SK-N-SH (cell line): Measurements from ENCODE around the gene NPIPB6. TPM values are rescaled to one million over a fixed set of nuclear protein-coding genes. Genes with fewer than 3 reads are reported as not detected.

Experiments used
- CTCF ChIA-PET: fragments of 300-600, 350-600 bp; formaldehyde crosslinking; extraction: SDS; loops from one replicate; lab custom pipeline; 2021; lab: Yijun Ruan, JAX
- POLR2A ChIA-PET: fragments of 350-600 bp; sonication (Branson Sonifier 250); formaldehyde crosslinking; extraction: SDS; loops from one replicate; lab custom pipeline; 2020; ENCODE audit warnings: antibody characterized with exemption, inconsistent platforms; lab: Yijun Ruan, JAX
- DNase-seq: peaks from one replicate; pipeline ENCODE4 v3.0.0; 2012
- H2AFZ ChIP-seq: fragments of 200-600 bp; sonication (generic); 2 replicates; pipeline ENCODE4 v1.8.1; 2016; ENCODE audit warnings: antibody characterized with exemption, mild to moderate bottlenecking, low read depth
- H3F3A ChIP-seq: fragments of 200-600 bp; sonication (generic); replicated peaks from 2 replicates; pipeline ENCODE3; 2016; ENCODE audit warnings: antibody characterized with exemption, mild to moderate bottlenecking; ENCODE audit not compliant: insufficient read depth
- H3K27ac ChIP-seq, 2 experiments: fragments of 200-500 bp in 1 of 2; fragments of 200-600 bp in 1 of 2; sonication (Bioruptor generic) in 1 of 2; sonication (generic), shearing (Covaris generic) in 1 of 2; 2 replicates each; pipeline versions ENCODE4 v1.5.1 to v1.6.1; 2014 to 2016; ENCODE audit warnings: low read depth in 2 of 2, inconsistent platforms in 1 of 2, low read length in 1 of 2, mild to moderate bottlenecking in 1 of 2, mixed read lengths in 1 of 2
- H3K27me3 ChIP-seq: fragments of 200-600 bp; sonication (generic), shearing (Covaris generic); 2 replicates; pipeline ENCODE4 v1.6.1; 2016; ENCODE audit warnings: mixed run types; ENCODE audit not compliant: insufficient read depth
- H3K36me3 ChIP-seq, 2 experiments: fragments of 200-500 bp in 1 of 2; fragments of 200-600 bp in 1 of 2; sonication (Bioruptor generic) in 1 of 2; sonication (generic) in 1 of 2; replicated peaks in 1 of 2; 2 replicates each; pipeline versions ENCODE3 to v1.5.1; 2014 to 2016; ENCODE audit warnings: low read length in 1 of 2, mild to moderate bottlenecking in 1 of 2; ENCODE audit not compliant: insufficient read depth in 2 of 2, control insufficient read depth in 1 of 2
- H3K4me1 ChIP-seq, 2 experiments: fragments of 200-500 bp in 1 of 2; fragments of 200-600 bp in 1 of 2; sonication (Bioruptor generic) in 1 of 2; sonication (generic), shearing (Covaris generic) in 1 of 2; 2 replicates each; pipeline versions ENCODE4 v1.5.1 to v1.6.1; 2014 to 2016; ENCODE audit warnings: low read depth in 1 of 2, low read length in 1 of 2, mixed run types in 1 of 2; ENCODE audit not compliant: insufficient read depth in 2 of 2, control insufficient read depth in 1 of 2
- H3K4me2 ChIP-seq: fragments of 200-600 bp; sonication (generic), shearing (Covaris generic); 2 replicates; pipeline ENCODE4 v1.6.1; 2017; ENCODE audit warnings: mixed run types
- H3K4me3 ChIP-seq, 2 experiments: fragments of 200-500 bp in 1 of 2; fragments of 200-600 bp in 1 of 2; sonication (Bioruptor generic) in 1 of 2; sonication (generic), shearing (Covaris generic) in 1 of 2; 2 replicates each; pipeline versions ENCODE4 v1.5.1 to v1.8.1; 2014 to 2016; ENCODE audit warnings: low read depth in 2 of 2, inconsistent platforms in 1 of 2, low read length in 1 of 2, mild to moderate bottlenecking in 1 of 2, mixed read lengths in 1 of 2, moderate library complexity in 1 of 2
- H3K79me2 ChIP-seq: fragments of 200-600 bp; sonication (generic); 2 replicates; pipeline ENCODE4 v1.8.1; 2017; ENCODE audit warnings: mild to moderate bottlenecking; ENCODE audit not compliant: insufficient read depth
- H3K9ac ChIP-seq: fragments of 200-600 bp; sonication (generic); 2 replicates; pipeline ENCODE4 v1.6.1; 2017; ENCODE audit warnings: mixed run types
- H3K9me2 ChIP-seq: fragments of 200-600 bp; sonication (generic); 2 replicates; pipeline ENCODE4 v1.6.1; 2017; ENCODE audit warnings: mixed run types
- H3K9me3 ChIP-seq: fragments of 200-600 bp; sonication (generic); 2 replicates; pipeline ENCODE4 v1.6.1; 2017; ENCODE audit warnings: mixed run types, mild to moderate bottlenecking, moderate library complexity
- H4K20me1 ChIP-seq: fragments of 200-600 bp; sonication (generic); 2 replicates; pipeline ENCODE4 v1.6.1; 2017; ENCODE audit warnings: mild to moderate bottlenecking, mixed run types; ENCODE audit not compliant: insufficient read depth
- ELF1 ChIP-seq: IDR thresholded peaks from 2 replicates; pipeline ENCODE4 v1.4.0; 2012
- EP300 ChIP-seq, 2 experiments: IDR thresholded peaks; 2 replicates each; pipeline versions ENCODE4 v1.4.0 to v1.6.1; 2012; ENCODE audit warnings: borderline replicate concordance in 1 of 2, low read depth in 1 of 2, low read length in 1 of 2
- FOXJ3 ChIP-seq: sonication (generic); formaldehyde crosslinking; IDR thresholded peaks from 2 replicates; pipeline ENCODE4 v1.5.1; 2020; ENCODE audit warnings: mild to moderate bottlenecking, missing genetic modification reagents
- FOXM1 ChIP-seq: IDR thresholded peaks from 2 replicates; pipeline ENCODE4 v1.4.0; 2012; ENCODE audit warnings: low read depth, mild to moderate bottlenecking
- GABPA ChIP-seq: IDR thresholded peaks from 2 replicates; pipeline ENCODE4 v1.4.0; 2012; ENCODE audit warnings: low read depth, mild to moderate bottlenecking
- IRF3 ChIP-seq: fragments of 150-350 bp; IDR thresholded peaks from 2 replicates; pipeline ENCODE4 v1.6.1; 2016; ENCODE audit warnings: mild to moderate bottlenecking, low read depth, low read length
- NFIC ChIP-seq: IDR thresholded peaks from 2 replicates; pipeline ENCODE4 v1.4.0; 2012; ENCODE audit warnings: borderline replicate concordance
- REST ChIP-seq: IDR thresholded peaks from 2 replicates; pipeline ENCODE4 v1.6.1; 2012; ENCODE audit warnings: mild to moderate bottlenecking, low read depth, low read length, moderate library complexity
- SIN3A ChIP-seq: IDR thresholded peaks from 2 replicates; pipeline ENCODE4 v1.6.1; 2012; ENCODE audit warnings: low read depth, mild to moderate bottlenecking, low read length, moderate library complexity, borderline replicate concordance
- SMC3 ChIP-seq: IDR thresholded peaks from 2 replicates; pipeline ENCODE4 v1.6.1; 2012; ENCODE audit warnings: low read depth, low read length, improper control_type of control experiment
- TAF1 ChIP-seq: IDR thresholded peaks from 2 replicates; pipeline ENCODE4 v1.6.1; 2012; ENCODE audit warnings: low read depth, mild to moderate bottlenecking, low read length, moderate library complexity, borderline replicate concordance
- YY1 ChIP-seq: IDR thresholded peaks from 2 replicates; pipeline ENCODE4 v1.4.0; 2012; ENCODE audit warnings: low read depth, mild to moderate bottlenecking
- ZBTB33 ChIP-seq: IDR thresholded peaks from 2 replicates; pipeline ENCODE4 v1.4.0; 2012; ENCODE audit warnings: low read depth, borderline replicate concordance
- whole genome bisulfite sequencing: methylation state at CpG from one replicate; pipeline ENCODE4 v1.1.6; 2017; ENCODE audit warnings: low lambda C conversion rate; 5-methylcytosine and 5-hydroxymethylcytosine counted together
- polyA plus RNA-seq, 3 experiments: library from polyadenylated mRNA; depleted of rRNA; stranded (reverse); fragments of >200 nt; gene quantifications; 2 replicates each; pipeline ENCODE4 v1.2.3, GENCODE V29; 2012

NPIPB6 gene
- polyA plus RNA-seq, 1 of the 3 experiments (the other 2 are of a cell fraction) = 0.35 TPM

DNA sequence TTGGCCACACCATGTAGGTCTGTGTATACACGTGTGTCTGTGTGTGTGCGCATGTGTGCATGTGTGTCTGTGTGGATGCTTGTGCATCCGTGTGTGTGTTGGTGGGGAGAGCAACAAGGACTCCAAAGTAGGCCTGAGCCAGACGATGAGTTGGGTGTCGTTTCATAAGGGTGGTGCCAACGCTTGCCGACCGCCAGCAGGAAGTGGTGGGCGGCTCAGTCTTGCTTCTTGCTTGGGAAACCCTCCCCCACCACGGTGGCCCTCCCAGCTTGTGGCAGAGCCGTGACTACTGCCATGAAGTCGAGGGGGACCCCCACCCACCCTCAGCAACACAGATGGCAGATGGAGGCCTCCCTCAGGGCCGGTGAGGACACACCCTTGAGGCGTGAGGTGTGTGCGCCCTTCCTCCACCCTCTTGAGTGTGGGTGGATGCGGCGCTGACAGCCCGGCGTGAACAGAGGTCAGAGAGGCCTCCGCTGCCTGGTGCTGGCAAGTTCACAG lies 53.4 kb downstream of the NPIPB6 start:
- Histone ChIP-seq H4K20me1 (no peaks in the 10 kb centered on the region), H3K27me3 (no peaks in the 10 kb centered on the region), H3K9me2 (no peaks in the 10 kb centered on the region), H3K4me1 (no peaks in the 10 kb centered on the region; a peak in 1 of 4 replicates), H3K4me3 (no peak overlapping the region), H3K4me2 (no peak overlapping the region), H3K79me2 (no peaks in the 10 kb centered on the region), H3K27ac (no peak overlapping the region), H3K9ac (no peak overlapping the region), H2AFZ (no peak overlapping the region), H3F3A (no peaks in the 10 kb centered on the region), H3K36me3 (no peaks in the 10 kb centered on the region), H3K9me3 (no peaks in the 10 kb centered on the region)
- CTCF ChIA-PET = interaction anchor here (0.7 to 15.8 kb wide), 4 partner anchors 9 to 72 kb away, joined by 3 to 302 read pairs (median 4); no protein-coding TSS in a partner anchor
- no peak for TF ChIP-seq REST
- no peak for DNase-seq
- POLR2A ChIA-PET = no interaction called here
- WGBS = 70% methylated on average over 12 of the region's 20 CpGs

DNA sequence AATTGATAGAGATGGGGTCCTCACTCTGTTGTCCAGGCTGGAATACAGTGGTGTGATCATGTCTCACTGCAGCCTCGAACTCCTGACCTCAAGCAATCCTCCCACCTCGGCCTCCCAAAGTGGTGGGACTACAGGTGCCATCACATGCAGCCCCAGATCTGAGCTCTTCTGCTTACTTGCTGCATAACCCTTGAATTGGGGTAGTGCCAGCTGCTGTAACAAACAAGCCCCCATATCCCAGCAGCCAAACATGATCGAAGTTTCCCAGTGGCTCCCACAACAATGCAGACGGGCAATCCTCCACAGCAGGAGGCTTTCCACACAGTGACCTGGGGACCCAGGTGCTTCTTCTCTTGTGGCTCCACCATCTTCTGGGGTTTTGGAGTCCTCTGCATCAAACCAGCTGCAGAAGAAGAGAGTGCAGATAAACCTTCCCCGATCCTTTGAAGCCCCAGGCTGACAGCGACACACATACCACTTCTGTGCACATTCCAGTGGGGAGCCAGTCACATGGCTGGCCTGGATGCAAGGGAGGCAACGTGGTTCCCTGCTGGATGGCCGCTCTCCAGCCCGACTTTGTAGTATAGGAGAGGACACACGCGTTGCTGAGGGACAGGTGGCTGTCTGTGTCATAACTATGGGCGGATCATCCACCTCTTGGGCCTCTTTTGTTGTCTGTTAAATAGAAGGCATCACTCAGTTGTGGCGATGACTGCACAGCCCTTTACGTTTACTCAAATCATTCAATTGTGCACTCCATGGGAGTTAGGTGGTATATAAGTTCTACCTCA lies 54.3 kb downstream of the NPIPB6 start:
- no peaks in the 10 kb centered on the region for H3K9me2 ChIP-seq
- no peak overlapping the region for H2AFZ ChIP-seq
- no peaks in the 10 kb centered on the region for H3K9me3 ChIP-seq
- no peaks in the 10 kb centered on the region for H3K36me3 ChIP-seq
- no peaks in the 10 kb centered on the region; a peak in 1 of 4 replicates for H3K4me1 ChIP-seq
- no peaks in the 10 kb centered on the region for H3F3A ChIP-seq
- POLR2A ChIA-PET = no interaction called here
- WGBS = 82% methylated on average over 13 of the region's 14 CpGs
- DNase-seq = no peak
- no peak for TF ChIP-seq YY1
- no peak for TF ChIP-seq SIN3A
- no peak for TF ChIP-seq EP300 (IDR thresholded peaks at IDR 0.05; ENCODE audit: borderline replicate concordance in 1 of 2, low read depth in 1 of 2, low read length in 1 of 2)
- no peak for TF ChIP-seq NFIC
- no peak for TF ChIP-seq FOXM1
- no peak for TF ChIP-seq ELF1
- TF ChIP-seq ZBTB33 = no peak
- no peak for TF ChIP-seq IRF3
- TF ChIP-seq GABPA = no peak
- no peak for TF ChIP-seq FOXJ3
- TF ChIP-seq TAF1 = no peak
- no peak for TF ChIP-seq SMC3
- no peak for TF ChIP-seq REST
- H3K9ac ChIP-seq = no peak overlapping the region
- no peaks in the 10 kb centered on the region for H3K79me2 ChIP-seq
- CTCF ChIA-PET = interaction anchor here (1.3 to 15.8 kb wide), 3 partner anchors 8 to 27 kb away, joined by 4 to 302 read pairs (median 11); no protein-coding TSS in a partner anchor
- H3K4me2 ChIP-seq = no peak overlapping the region
- no peak overlapping the region for H3K4me3 ChIP-seq
- no peaks in the 10 kb centered on the region for H3K27me3 ChIP-seq
- no peak overlapping the region for H3K27ac ChIP-seq
- no peaks in the 10 kb centered on the region for H4K20me1 ChIP-seq
